Vagina (tissue), 2 donors: ENCODE results near the gene TFE3. TPM values are rescaled to one million over a fixed set of nuclear protein-coding genes. Genes with fewer than 3 reads are reported as not detected.

Experiments used
- DNase-seq, 2 donors: peaks; one replicate each; pipeline ENCODE4 v3.0.0-alpha.2; 2017; ENCODE audit errors: extremely low spot score in 2 of 2
- H3K27ac ChIP-seq: fragments of 200-600 bp; sonication (generic); one replicate; pipeline ENCODE4 v1.5.1; 2019
- H3K27me3 ChIP-seq: fragments of 200-600 bp; sonication (generic); one replicate; pipeline ENCODE4 v1.5.1; 2019
- H3K36me3 ChIP-seq, 2 donors: fragments of 200-600 bp; sonication (generic); one replicate each; pipeline ENCODE4 v1.5.1; 2017 to 2019
- H3K4me1 ChIP-seq: fragments of 200-600 bp; sonication (generic); one replicate; pipeline ENCODE4 v1.5.1; 2019
- H3K4me3 ChIP-seq, 2 donors: fragments of 200-600 bp; sonication (generic); 1 replicate in 1 of 2; 2 replicates in 1 of 2; pipeline ENCODE4 v1.5.1; 2016 to 2019
- H3K9me3 ChIP-seq: fragments of 200-600 bp; sonication (generic); one replicate; pipeline ENCODE4 v1.5.1; 2019
- CTCF ChIP-seq, 3 experiments: fragments of 450-650 bp in 2 of 3; fragments of 200-600 bp in 1 of 3; sonication (generic) in 1 of 3; IDR thresholded peaks; one replicate each; pipeline ENCODE4 v1.5.1; 2017 to 2019; ENCODE audit warnings: antibody characterized with exemption in 3 of 3, mild to moderate bottlenecking in 2 of 3, moderate library complexity in 2 of 3
- POLR2A ChIP-seq, 2 donors: fragments of 450-650 bp; IDR thresholded peaks; one replicate each; pipeline ENCODE4 v1.6.1; 2017; ENCODE audit warnings: antibody characterized with exemption in 2 of 2, mild to moderate bottlenecking in 2 of 2, moderate library complexity in 2 of 2
- POLR2AphosphoS5 ChIP-seq, 2 donors: sonication (generic); formaldehyde crosslinking; IDR thresholded peaks; one replicate each; pipeline ENCODE4 v1.9.0; 2017; ENCODE audit warnings: antibody characterized with exemption in 2 of 2, mild to moderate bottlenecking in 2 of 2, low read depth in 1 of 2; ENCODE audit not compliant: insufficient read depth in 1 of 2
- intact Hi-C: fragments of 100-400 bp; cut with DNase I; formaldehyde crosslinking; loops from one replicate; pipeline ENCODE4 v1.15.1; 2023
- total RNA-seq: library from RNA; depleted of rRNA; stranded (reverse); fragments of >200 nt; gene quantifications from one replicate; pipeline ENCODE4 v1.2.3, GENCODE V29; 2016

Gene TFE3
- total RNA-seq, 1 donor from 2014 or later = 87.4 TPM

- H3K27ac ChIP-seq = peak overlapping the region; percentile 41
- H3K9me3 ChIP-seq = no peaks in the 10 kb centered on the region
- TF ChIP-seq POLR2AphosphoS5 (IDR thresholded peaks at IDR 0.05; ENCODE audit: insufficient read depth in 1 of 2, low read depth in 1 of 2) (peak; percentile 19 to 30), POLR2A (IDR thresholded peaks at IDR 0.05) (no peak)
- H3K4me3 ChIP-seq = peak overlapping the region; percentile 53 to 55
- H3K4me1 ChIP-seq = no peaks in the 10 kb centered on the region
- no peaks in the 10 kb centered on the region for H3K36me3 ChIP-seq
- no peaks in the 10 kb centered on the region for H3K27me3 ChIP-seq
- DNase-seq = peak in 1 of 2 donors; percentile 88
- intact Hi-C loops = loop anchor here (10.0 kb wide), 1 partner anchor 103 kb away; the partner anchor contains the start of gene PLP2
These were observed 28.9 kb upstream of the TFE3 start for GRCh38 chrX:49071877-49072711.

DNA sequence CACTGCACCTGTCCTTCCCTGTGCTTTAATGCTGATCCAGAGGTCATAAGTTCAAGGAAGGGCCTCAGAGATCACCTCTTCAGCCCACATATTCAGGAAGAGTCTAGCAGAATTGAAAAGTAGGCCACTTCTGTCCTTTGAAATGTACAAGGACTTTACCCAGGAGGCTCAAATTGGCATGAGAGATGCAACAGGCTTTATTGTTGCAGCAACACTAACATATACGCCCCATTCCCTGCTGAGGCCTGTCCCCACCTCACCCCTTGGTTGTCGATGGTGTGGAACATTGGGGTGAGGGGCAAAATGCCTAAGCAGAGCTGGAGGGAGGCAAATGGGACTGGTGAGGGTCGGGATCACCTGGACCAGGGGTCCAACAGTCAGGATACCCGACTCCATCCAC, 27.8 kb upstream of the TFE3 start:
- no peaks in the 10 kb centered on the region for H3K4me1 ChIP-seq
- TF ChIP-seq POLR2A (IDR thresholded peaks at IDR 0.05) = no peak
- no peak for TF ChIP-seq POLR2AphosphoS5 (IDR thresholded peaks at IDR 0.05; ENCODE audit: insufficient read depth in 1 of 2, low read depth in 1 of 2)
- TF ChIP-seq CTCF (IDR thresholded peaks at IDR 0.05) = no peak
- no peaks in the 10 kb centered on the region for H3K9me3 ChIP-seq
- no peaks in the 10 kb centered on the region for H3K36me3 ChIP-seq
- no peak overlapping the region for H3K27ac ChIP-seq
- H3K4me3 ChIP-seq = no peak overlapping the region
- intact Hi-C loops = loop anchor here (10.0 kb wide), 1 partner anchor 104 kb away; the partner anchor contains the start of gene PLP2
- DNase-seq = no peak
- no peaks in the 10 kb centered on the region for H3K27me3 ChIP-seq

GRCh38 chrX:49069038-49069437, 25.9 kb upstream of the TFE3 start:
- Histone ChIP-seq H3K36me3 (no peaks in the 10 kb centered on the region), H3K27me3 (no peaks in the 10 kb centered on the region), H3K9me3 (no peaks in the 10 kb centered on the region), H3K4me3 (no peak overlapping the region), H3K4me1 (no peaks in the 10 kb centered on the region), H3K27ac (no peak overlapping the region)
- TF ChIP-seq CTCF (IDR thresholded peaks at IDR 0.05) = no peak
- TF ChIP-seq POLR2AphosphoS5 (IDR thresholded peaks at IDR 0.05; ENCODE audit: insufficient read depth in 1 of 2, low read depth in 1 of 2) = no peak
- no peak for TF ChIP-seq POLR2A (IDR thresholded peaks at IDR 0.05)
- intact Hi-C loops = no loop called here
- DNase-seq = no peak

DNA sequence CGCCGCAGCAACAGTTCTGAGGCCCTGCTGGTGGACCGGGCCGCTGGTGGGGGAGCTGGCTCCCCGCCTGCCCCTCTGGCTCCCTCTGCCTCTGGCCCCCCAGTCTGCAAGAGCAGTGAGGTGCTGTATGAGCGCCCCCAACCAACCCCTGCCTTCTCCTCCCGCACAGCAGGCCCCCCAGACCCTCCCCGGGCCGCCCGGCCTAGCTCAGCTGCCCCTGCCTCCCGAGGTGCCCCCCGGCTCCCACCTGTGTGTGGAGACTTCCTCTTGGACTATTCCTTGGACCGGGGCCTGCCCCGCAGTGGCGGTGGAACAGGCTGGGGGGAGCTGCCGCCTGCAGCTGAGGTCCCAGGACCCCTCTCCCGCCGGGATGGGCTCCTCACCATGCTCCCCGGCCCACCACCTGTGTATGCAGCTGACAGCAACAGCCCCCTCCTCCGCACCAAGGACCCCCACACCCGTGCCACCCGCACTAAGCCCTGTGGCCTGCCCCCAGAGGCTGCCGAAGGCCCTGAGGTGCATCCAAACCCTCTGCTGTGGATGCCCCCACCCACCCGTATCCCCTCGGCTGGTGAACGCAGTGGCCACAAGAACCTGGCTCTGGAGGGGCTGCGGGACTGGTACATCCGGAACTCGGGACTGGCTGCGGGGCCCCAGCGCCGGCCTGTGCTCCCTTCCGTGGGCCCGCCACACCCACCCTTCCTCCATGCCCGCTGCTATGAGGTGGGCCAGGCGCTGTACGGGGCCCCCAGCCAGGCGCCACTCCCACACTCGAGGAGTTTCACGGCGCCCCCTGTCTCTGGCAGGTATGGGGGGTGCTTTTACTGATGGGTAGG, 24.3 kb upstream of the TFE3 start:
- H3K27ac ChIP-seq = no peak overlapping the region
- H3K4me3 ChIP-seq = no peak overlapping the region
- H3K36me3 ChIP-seq = peaks cover 0 to 2% of the 10 kb centered on the region in 2 donors
- no peaks in the 10 kb centered on the region for H3K27me3 ChIP-seq
- DNase-seq = no peak
- TF ChIP-seq POLR2A (IDR thresholded peaks at IDR 0.05) = no peak
- no peak for TF ChIP-seq CTCF (IDR thresholded peaks at IDR 0.05)
- no peak for TF ChIP-seq POLR2AphosphoS5 (IDR thresholded peaks at IDR 0.05; ENCODE audit: insufficient read depth in 1 of 2, low read depth in 1 of 2)
- H3K4me1 ChIP-seq = no peaks in the 10 kb centered on the region
- intact Hi-C loops = no loop called here
- no peaks in the 10 kb centered on the region for H3K9me3 ChIP-seq

DNA sequence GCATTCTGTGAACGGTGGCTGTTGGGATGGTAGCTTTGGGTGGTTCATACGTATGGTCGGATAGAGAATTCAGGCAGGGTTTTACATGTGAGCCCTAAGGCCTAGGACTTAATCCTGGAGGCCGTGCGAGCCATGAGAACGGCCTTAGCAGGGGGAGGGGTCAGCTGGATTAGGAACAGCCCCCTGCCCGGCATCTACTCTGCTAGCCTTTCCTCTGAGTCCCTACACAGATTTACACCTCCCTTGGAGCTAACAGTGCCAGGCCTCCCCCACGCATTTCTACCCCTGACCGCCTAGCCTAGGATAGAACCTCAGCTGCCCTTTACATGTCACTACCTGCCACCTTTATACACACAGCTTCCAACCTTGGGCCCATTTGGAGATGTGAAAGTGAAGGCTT, 23.5 kb upstream of the TFE3 start:
- Histone ChIP-seq H3K36me3 (peaks cover 0 to 5% of the 10 kb centered on the region in 2 donors), H3K27ac (no peak overlapping the region), H3K9me3 (no peaks in the 10 kb centered on the region), H3K4me3 (no peak overlapping the region), H3K4me1 (no peaks in the 10 kb centered on the region), H3K27me3 (no peaks in the 10 kb centered on the region)
- TF ChIP-seq POLR2A (IDR thresholded peaks at IDR 0.05) = no peak
- no peak for TF ChIP-seq CTCF (IDR thresholded peaks at IDR 0.05)
- TF ChIP-seq POLR2AphosphoS5 (IDR thresholded peaks at IDR 0.05; ENCODE audit: insufficient read depth in 1 of 2, low read depth in 1 of 2) = no peak
- DNase-seq = no peak
- intact Hi-C loops = no loop called here
